ENCODE measurements around the gene SGTA. TPM values are rescaled to one million over a fixed set of nuclear protein-coding genes. Genes with fewer than 3 reads are reported as not detected.

The SGTA gene
- total and polyA plus RNA-seq, 2 of the 13 experiments (the other 11 are each of a cell fraction or from before 2014, with no cell fraction given), result 43.9 to 47.4 TPM

GRCh38 chr19:2804156-2805004, 21.3 kb upstream of the SGTA start:
- FAIRE-seq (no peak), ATAC-seq (no peak), DNase-seq (ENCODE audit: low spot score) (no peak)
- H3K36me3 ChIP-seq (replicated peaks in 1 of 2; ENCODE audit: control insufficient read depth in 1 of 2, insufficient read depth in 2 of 2, low read length in 2 of 2), result peaks cover 25 to 69% of the 10 kb centered on the region in 2 experiments; a peak in 3 of 5 replicates
- no peak overlapping the region for H2AFZ ChIP-seq (ENCODE audit: low read length)
- intact Hi-C loops (cut with micrococcal nuclease; ENCODE audit: unreplicated experiment) (no loop called here), in situ Hi-C loops (cut with HindIII; ENCODE audit: extremely low pct_ligation_motif_present, low pct_unique_long_range_greater_than_20kb) (no loop called here)
- TF ChIP-seq ZNF772 (CRISPR knock-in tag; IDR thresholded peaks at IDR 0.05) (no peak), RFX3 (CRISPR knock-in tag; IDR thresholded peaks at IDR 0.05) (no peak), DMAP1 (CRISPR knock-in tag; IDR thresholded peaks at IDR 0.05) (peak; percentile 34; the same call in 1 of the 2 replicates), IRF9 (CRISPR knock-in tag; IDR thresholded peaks at IDR 0.05; ENCODE audit: borderline replicate concordance) (no peak), MAFG (CRISPR knock-in tag; IDR thresholded peaks at IDR 0.05) (no peak)
- no peaks in the 10 kb centered on the region for H4K20me1 ChIP-seq (ENCODE audit: insufficient read depth, low read length)
- ChIA-PET POLR2A (no interaction called here), CTCF (ENCODE audit: low intra/inter-chr PET ratio, low total read pairs) (no interaction called here)
- 98% methylated on average over 18 of the region's 27 CpGs for WGBS (ENCODE audit: low lambda C conversion rate)
- no peak overlapping the region for H3K27ac ChIP-seq (ENCODE audit: extremely low read length, insufficient read depth, low read length)
- no peaks in the 10 kb centered on the region for H3K27me3 ChIP-seq (ENCODE audit: control insufficient read depth in 1 of 2, insufficient read depth in 2 of 2, low read length in 2 of 2)
- no peak overlapping the region for H3K9ac ChIP-seq (ENCODE audit: insufficient read depth, low read depth, low read length)
- H3K4me1 ChIP-seq (ENCODE audit: insufficient read depth, low read length), result no peaks in the 10 kb centered on the region
- no peaks in the 10 kb centered on the region for H3K9me3 ChIP-seq (ENCODE audit: low read length)
- H3K4me3 ChIP-seq (replicated peaks in 1 of 3; ENCODE audit: insufficient read depth in 1 of 3, low read depth in 2 of 3, low read length in 3 of 3), result no peak overlapping the region
- H3K4me2 ChIP-seq (ENCODE audit: low read depth, low read length), result no peak overlapping the region
- no TSS peak for BruUV-seq (replicated peaks)
- H3K79me2 ChIP-seq (ENCODE audit: insufficient read depth, low read length), result no peaks in the 10 kb centered on the region

GRCh38 chr19:2803486-2804155, 20.5 kb upstream of the SGTA start:
- H3K9ac ChIP-seq (ENCODE audit: insufficient read depth, low read depth, low read length), result no peak overlapping the region
- POLR2A ChIA-PET, result no interaction called here
- TF ChIP-seq ARNTL (CRISPR knock-in tag; IDR thresholded peaks at IDR 0.05) (no peak), MXD4 (CRISPR knock-in tag; IDR thresholded peaks at IDR 0.05) (no peak), GRHL1 (CRISPR knock-in tag; conservative IDR thresholded peaks at IDR 0.05) (no peak), SMARCE1 (IDR thresholded peaks at IDR 0.05; ENCODE audit: borderline replicate concordance) (no peak), ZNF619 (CRISPR knock-in tag; IDR thresholded peaks at IDR 0.05) (no peak), POGZ (CRISPR knock-in tag; IDR thresholded peaks at IDR 0.05) (no peak), CBX2 (IDR thresholded peaks at IDR 0.05; ENCODE audit: low read depth, low read length) (no peak), CBX2 (CRISPR knock-in tag; IDR thresholded peaks at IDR 0.05; ENCODE audit: low read depth) (no peak), ZSCAN20 (CRISPR knock-in tag; IDR thresholded peaks at IDR 0.05; ENCODE audit: borderline replicate concordance) (no peak), AGO2 (optimal IDR thresholded peaks at IDR 0.05; ENCODE audit: low read depth, low read length) (no peak), ZNF274 (CRISPR knock-in tag; IDR thresholded peaks at IDR 0.05) (no peak), CEBPG (CRISPR knock-in tag; IDR thresholded peaks at IDR 0.05) (no peak)

More at GRCh38 chr19:2803486-2804155, 20.5 kb upstream of the SGTA start:
- H3K9me3 ChIP-seq (ENCODE audit: low read length), result no peaks in the 10 kb centered on the region
- no peak overlapping the region for H3K4me3 ChIP-seq (replicated peaks in 1 of 3; ENCODE audit: insufficient read depth in 1 of 3, low read depth in 2 of 3, low read length in 3 of 3)
- no peaks in the 10 kb centered on the region for H3K27me3 ChIP-seq (ENCODE audit: control insufficient read depth in 1 of 2, insufficient read depth in 2 of 2, low read length in 2 of 2)
- no TSS peak for BruUV-seq (replicated peaks)
- FAIRE-seq (no peak), ATAC-seq (no peak), DNase-seq (ENCODE audit: low spot score) (no peak)
- H3K79me2 ChIP-seq (ENCODE audit: insufficient read depth, low read length), result no peaks in the 10 kb centered on the region
- H3K36me3 ChIP-seq (replicated peaks in 1 of 2; ENCODE audit: control insufficient read depth in 1 of 2, insufficient read depth in 2 of 2, low read length in 2 of 2), result peaks cover 27 to 68% of the 10 kb centered on the region in 2 experiments; a peak in 3 of 5 replicates
- no peak overlapping the region for H2AFZ ChIP-seq (ENCODE audit: low read length)
- H4K20me1 ChIP-seq (ENCODE audit: insufficient read depth, low read length), result no peaks in the 10 kb centered on the region
- intact Hi-C loops (cut with micrococcal nuclease; ENCODE audit: unreplicated experiment), result no loop called here
- CTCF ChIA-PET (ENCODE audit: low intra/inter-chr PET ratio, low total read pairs), result no interaction called here
- WGBS (ENCODE audit: low lambda C conversion rate), result 96% methylated on average over 27 of the region's 29 CpGs
- H3K4me1 ChIP-seq (ENCODE audit: insufficient read depth, low read length), result no peaks in the 10 kb centered on the region
- in situ Hi-C loops (cut with HindIII; ENCODE audit: extremely low pct_ligation_motif_present, low pct_unique_long_range_greater_than_20kb), result no loop called here
- H3K4me2 ChIP-seq (ENCODE audit: low read depth, low read length), result no peak overlapping the region
- H3K27ac ChIP-seq (ENCODE audit: extremely low read length, insufficient read depth, low read length), result no peak overlapping the region

All from HepG2 (cell line).